Stimulated activated CD8-positive, alpha-beta memory T cell treated with anti-CD3 and anti-CD28 coated beads, Interleukin-7, amount 100 ng/mL, for 48 hours (primary cell): ENCODE data around the gene ZSCAN31.

Experiments used
- DNase-seq, 2 donors: peaks; one replicate each; pipeline ENCODE4 v3.0.0-alpha.2; 2020; ENCODE audit warnings: low read depth in 1 of 2; ENCODE audit errors: extremely low read depth in 1 of 2

Gene ZSCAN31

DNA sequence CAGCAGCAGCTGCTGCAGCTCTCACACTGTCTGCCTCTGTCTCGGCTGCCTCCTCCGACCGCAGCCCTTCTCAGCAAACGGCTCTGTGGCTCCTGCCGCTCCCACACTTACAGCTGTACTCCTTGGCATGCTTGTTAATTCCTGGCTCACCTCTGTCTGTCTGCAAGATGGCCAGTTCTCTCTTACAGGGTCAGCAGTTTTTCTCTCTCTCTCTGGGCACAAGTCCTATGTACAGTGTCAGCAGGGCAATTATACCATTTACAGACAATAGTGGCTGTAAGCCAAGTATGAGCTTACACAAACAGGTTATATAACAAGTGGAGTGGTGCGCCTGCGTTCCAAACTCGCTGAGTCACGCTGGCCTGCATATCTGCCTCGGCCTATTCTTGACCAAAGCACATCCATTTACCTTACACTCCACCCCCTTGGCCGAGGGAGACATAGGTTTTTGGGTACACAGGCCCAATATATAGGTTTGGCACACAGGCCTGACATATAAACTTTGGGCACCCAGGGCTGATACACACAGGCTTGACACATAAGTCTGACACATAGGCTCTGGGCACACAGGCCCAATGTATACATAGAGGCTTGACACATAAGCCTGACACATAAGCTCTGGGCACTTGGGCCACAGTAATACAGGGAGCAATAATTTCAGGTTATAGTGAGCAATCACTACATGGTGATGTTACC is 18.2 kb upstream of the ZSCAN31 start:
- DNase-seq, result no peak

GRCh38 chr6:28353356-28353755 is 17.4 kb upstream of the ZSCAN31 start:
- no peak for DNase-seq

DNA sequence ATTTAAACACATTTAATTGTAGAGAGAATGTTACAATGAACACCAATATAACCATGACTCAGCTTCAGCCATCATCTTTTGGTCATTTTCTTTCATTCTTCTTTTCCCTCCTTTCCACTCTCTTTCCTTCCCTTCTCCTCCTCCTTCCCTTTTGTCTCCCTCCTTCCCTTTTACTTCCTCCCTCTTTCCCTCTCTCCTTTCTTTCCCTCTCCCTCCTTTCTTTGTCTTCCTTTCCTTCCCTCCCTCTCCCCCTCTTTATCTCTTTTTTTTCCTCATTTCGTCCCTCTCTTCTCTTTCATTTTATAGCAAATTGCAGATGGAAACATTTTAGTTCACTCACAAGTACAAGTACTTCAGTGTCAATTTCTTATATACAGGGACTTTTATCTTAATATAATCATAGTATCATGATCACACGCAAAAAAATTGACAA is 15.6 kb upstream of the ZSCAN31 start:
- DNase-seq, result no peak

- DNase-seq, result no peak
Observed at GRCh38 chr6:28351087-28351486, 15.1 kb upstream of the ZSCAN31 start.

DNA sequence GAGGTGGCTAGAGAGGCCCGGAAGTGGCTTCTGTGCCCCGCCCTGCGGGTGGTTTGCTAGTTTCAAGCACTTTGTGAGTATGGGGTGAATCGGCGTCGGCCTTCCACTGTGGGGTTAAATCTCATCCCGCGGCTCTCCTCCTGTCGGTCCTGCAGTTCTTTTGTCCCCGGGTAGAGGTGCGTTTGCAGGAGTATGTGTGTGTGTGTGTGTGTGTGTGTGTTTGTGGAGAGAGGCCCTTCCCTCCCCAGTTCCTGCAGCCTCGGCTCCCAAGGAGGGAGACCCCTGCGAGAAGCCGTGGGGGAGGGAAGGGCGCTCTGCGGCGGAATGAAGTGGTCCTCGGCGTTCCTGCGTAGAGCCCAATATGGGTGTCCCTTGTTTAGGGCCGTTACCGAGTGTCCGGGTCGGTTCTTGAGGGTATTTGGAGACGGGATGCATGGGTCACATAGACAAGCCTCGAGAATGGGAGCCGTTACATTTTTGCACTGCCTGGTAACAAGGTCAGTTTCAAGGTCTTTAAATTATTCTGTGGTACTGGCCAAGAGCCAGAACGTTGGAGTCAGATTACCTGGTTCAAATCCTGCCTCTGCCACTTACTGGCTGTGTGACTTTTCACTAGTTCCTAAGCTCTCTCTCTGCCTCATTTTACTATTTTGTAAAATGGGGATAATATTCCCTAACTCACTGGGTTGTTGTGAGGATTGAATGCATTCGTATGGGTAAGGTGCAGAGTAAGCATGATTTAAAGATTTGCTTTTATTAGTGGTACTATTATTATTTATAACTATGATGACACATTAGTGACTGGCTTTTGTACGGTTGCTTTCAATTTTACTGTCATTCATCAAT is 14.2 kb upstream of the ZSCAN31 start, which contains the start of gene ZKSCAN3:
Gene ZKSCAN3, plus strand, starts transcription at position 56 of the 846 bp plus-strand sequence. CDS start 9,640 bp downstream, outside the sequence.
- peak; percentile 70 to 84 for DNase-seq

GRCh38 chr6:28349344-28349891 is 13.5 kb upstream of the ZSCAN31 start:
- no peak for DNase-seq

DNA sequence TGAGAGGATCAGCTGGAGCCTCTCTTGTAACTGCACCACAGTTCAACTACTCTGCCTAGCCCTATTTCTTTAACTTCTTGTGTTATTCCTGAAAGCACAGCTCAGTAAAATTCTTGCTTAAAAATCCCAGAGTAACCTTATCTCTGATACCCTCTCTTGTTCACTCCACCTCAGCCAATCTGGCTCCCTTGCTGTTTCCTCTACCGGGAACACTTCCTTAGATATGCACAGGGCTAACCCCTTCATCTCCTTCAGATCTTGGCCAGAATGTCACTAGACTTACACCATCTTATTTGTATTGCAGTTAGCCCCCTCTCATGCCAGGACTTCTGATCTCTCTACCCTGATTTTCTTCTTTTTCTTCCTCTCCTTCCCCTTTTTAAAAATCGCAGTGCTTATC is 11.2 kb upstream of the ZSCAN31 start:
- no peak for DNase-seq

- DNase-seq, result no peak
Observed at GRCh38 chr6:28345201-28345600, 9.3 kb upstream of the ZSCAN31 start.

DNA sequence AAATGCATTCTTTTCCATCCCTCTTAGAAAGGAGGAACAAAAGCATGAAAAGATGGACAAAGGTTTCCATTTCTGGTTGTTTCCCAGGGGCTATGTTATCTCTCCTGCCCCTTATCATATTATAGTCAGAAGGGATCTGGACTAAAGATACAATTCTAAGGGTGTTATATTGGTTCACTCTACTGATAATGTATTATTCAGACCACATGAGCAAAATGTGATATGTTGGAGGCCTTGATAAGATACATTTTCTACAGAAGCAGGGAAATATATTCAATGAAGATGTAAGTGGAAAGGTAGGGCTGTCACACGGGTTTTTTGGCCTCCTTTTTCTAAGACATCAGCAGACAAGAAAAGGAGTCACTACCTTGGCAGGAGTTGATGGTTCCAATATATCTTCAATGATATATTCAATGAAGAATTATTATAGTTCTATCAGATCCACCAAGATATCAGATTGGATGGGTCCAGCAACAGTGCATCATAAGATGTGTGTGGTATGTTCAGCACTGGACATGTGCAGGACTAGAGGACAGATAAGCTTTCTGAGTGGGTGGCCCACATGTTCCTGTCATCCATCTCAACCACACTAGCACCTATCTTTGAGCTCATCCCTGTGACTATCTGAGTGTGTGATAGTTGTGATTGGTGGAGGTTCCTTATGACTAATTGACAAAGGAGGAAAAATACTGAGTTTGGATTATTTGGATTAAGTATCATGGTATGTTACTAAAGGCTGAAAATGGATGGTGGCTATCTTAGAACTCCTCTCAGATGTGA is 8.1 kb upstream of the ZSCAN31 start:
- DNase-seq, result no peak

GRCh38 chr6:28340310-28341095 is 4.6 kb upstream of the ZSCAN31 start:
- no peak for DNase-seq

GRCh38 chr6:28337121-28337520 is 1.2 kb upstream of the ZSCAN31 start:
- DNase-seq, result no peak

DNA sequence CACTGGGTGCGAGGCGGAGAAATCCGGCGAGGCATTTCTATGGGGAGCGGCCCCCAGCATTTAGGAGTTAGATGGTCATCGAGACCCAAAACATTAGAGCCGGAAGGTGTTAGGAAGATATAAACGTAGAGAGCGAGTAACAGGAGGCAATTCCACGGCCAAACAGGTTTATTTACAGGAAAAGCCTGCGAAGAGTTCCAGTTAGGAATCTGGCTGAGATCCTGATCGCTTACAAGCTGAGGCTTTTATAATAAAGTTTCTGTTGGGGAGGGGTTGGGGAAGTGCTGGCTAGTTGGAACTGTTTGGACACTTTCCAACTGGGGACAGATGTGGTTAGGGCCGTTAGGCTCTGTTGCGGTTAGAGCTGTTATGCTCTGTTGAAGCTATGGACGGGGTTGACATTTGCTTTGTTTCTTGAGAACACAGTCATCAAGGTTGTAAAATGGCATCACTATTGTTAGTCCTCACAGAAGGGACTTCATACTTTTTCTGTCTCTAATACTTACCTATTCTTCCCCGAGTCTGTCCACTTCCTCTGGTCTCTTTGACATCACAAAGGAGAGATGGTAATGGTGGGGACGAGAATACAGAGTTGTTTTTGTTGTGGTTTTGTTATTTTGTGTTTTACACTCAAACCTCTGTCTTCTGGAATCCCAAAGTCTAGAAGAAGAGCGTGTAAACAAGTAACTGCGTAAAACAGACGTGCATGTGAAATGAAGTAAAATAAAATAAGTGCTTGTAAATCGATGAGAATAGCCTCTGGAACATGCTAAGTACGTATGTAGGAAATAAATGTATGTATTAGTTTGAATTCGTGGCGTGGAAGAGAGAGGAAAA is 554 bp upstream of the ZSCAN31 start:
- no peak for DNase-seq

DNA sequence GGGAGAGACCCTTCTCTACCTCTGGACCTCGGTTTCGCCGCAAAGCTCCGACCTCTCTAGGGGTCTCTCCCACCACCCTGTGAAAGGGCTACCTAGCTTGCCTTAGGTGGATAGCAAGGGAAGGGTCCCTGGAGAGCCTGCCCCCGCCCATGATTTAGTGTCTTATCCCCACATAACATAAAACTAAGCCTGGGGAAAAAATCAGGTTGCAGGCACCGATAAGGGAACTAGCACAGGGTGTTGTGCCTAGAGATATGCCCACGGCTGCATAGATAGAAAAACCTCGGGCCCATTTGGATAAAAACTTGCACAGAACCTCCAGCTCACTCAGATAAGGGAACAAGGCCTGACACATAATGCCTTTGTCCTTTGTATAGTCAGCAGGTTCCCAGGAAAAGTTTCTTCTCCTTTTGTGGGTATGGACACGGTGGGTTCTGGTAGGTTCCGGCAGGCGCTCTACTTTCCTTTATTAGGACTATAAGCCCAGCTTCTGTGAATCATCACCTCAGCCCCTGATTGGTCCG is 846 bp downstream of the ZSCAN31 start:
- no peak for DNase-seq

DNA sequence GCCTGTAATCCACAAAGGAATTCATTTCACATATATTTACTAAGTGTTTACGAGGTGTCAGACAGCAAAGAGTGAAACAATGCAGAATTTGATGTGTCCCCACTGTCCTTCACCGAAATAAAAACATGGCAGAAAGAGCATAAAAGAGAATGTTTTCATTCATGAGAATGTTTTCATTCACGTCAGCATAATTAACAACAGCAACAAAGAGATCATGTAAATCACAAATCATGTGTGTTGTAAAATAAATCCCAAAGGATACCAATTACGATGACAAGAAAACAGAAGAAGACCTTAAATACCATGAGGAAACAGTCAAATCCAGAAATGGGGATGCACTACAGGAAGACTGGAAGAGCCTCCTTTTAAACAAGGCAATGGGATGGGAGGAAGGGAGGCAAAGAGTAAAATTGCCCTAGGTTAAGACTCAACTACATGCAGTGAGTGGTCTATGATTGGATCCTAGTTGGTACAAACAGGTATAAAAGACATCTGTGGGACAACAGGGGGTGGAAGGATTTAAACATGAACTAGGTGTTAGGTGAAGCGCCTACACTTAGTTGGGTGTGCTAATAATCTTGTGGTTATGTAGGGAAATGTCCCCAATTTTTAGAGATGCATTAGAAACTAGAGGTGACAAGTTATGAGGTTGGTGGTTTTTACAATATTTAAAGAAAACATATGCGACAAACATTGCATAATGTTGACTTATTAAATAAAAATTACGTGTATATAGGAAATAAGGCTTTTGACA is 1.5 kb downstream of the ZSCAN31 start:
- DNase-seq, result no peak

DNA sequence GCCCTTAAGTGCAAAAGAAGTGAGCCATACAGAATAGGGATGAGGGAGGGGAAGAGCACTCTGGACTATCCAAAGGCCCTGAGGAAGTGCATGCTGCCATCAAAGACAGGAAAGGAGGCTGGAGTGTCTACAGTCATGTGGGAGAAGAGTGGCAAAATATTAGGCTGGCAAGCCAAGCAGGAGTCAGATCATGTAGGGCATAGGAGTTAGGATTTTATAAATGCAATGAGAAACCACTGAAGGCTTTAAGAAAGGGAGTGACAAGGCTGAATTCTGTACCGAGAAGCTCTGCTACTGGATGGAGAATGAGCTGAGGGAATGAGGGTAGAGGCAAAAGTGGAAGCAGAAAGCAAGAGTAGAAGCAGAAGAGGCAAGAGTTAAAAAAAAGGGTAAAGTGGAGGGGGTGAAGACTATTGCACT is 2.3 kb downstream of the ZSCAN31 start:
- no peak for DNase-seq

- no peak for DNase-seq
Observed at GRCh38 chr6:28333047-28333446, 2.9 kb downstream of the ZSCAN31 start.

DNA sequence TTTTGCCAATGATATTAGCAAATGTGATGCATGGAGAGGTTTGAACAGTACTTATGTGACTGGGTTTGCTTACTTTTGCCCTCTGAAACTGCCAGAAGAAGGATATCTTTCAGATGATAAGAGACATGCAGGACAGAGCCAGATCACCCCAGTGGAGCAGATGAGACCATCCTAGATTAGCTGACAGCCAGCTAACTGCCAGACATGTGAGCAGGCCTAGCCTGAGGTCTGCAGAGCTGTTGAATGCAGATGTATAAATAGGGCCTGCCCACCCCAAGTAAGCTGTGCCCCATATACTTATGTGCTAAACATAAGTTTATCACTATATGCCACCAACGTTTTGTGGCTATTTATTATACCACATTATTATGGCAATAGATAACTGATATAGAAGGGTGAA is 5.9 kb downstream of the ZSCAN31 start:
- DNase-seq, result no peak

GRCh38 chr6:28326371-28326948 is 9.5 kb downstream of the ZSCAN31 start:
- no peak for DNase-seq
